Bone marrow (tissue), 2 donors: ENCODE data around the gene GHRHR.

Experiments
- DNase-seq, 2 donors: peaks; one replicate each; lab custom pipeline; 2025; lab: John Stamatoyannopoulos, UW

GHRHR gene

GRCh38 chr7:30985756-30986155, 22.0 kb downstream of the GHRHR start:
- DNase-seq = no peak

- DNase-seq = no peak
Measured at GRCh38 chr7:30986331-30986730, 22.6 kb downstream of the GHRHR start.

GRCh38 chr7:30986738-30987137, 23.0 kb downstream of the GHRHR start:
- DNase-seq = no peak

- DNase-seq = no peak
Measured at GRCh38 chr7:30987178-30987577, 23.4 kb downstream of the GHRHR start.

- DNase-seq = no peak
Measured at GRCh38 chr7:30987936-30988335, 24.2 kb downstream of the GHRHR start.

- no peak for DNase-seq
Measured at GRCh38 chr7:30988351-30989005, 24.7 kb downstream of the GHRHR start.

GRCh38 chr7:30989008-30989823, 25.5 kb downstream of the GHRHR start:
- DNase-seq = no peak

- no peak for DNase-seq
Measured at GRCh38 chr7:30989824-30990672, 26.3 kb downstream of the GHRHR start.

- DNase-seq = no peak
Measured at GRCh38 chr7:30990673-30991170, 27.0 kb downstream of the GHRHR start.

- DNase-seq = no peak
Measured at GRCh38 chr7:30992414-30992813, 28.7 kb downstream of the GHRHR start.

GRCh38 chr7:30994206-30995100, 30.7 kb downstream of the GHRHR start:
- DNase-seq = no peak

- DNase-seq = no peak
Measured at GRCh38 chr7:30995536-30995935, 31.8 kb downstream of the GHRHR start.

GRCh38 chr7:30996256-30996655, 32.5 kb downstream of the GHRHR start:
- DNase-seq = no peak

- DNase-seq = no peak
Measured at GRCh38 chr7:30996883-30997282, 33.1 kb downstream of the GHRHR start.

- no peak for DNase-seq
Measured at GRCh38 chr7:30997316-30997715, 33.6 kb downstream of the GHRHR start.

GRCh38 chr7:30998180-30998579, 34.4 kb downstream of the GHRHR start:
- DNase-seq = no peak

GRCh38 chr7:31000161-31000693, 36.5 kb downstream of the GHRHR start:
- no peak for DNase-seq

- DNase-seq = no peak
Measured at GRCh38 chr7:31000779-31001178, 37.0 kb downstream of the GHRHR start.

- no peak for DNase-seq
Measured at GRCh38 chr7:31002256-31002655, 38.5 kb downstream of the GHRHR start.

- no peak for DNase-seq
Measured at GRCh38 chr7:31003097-31003496, 39.3 kb downstream of the GHRHR start.

GRCh38 chr7:31003721-31004120, 40.0 kb downstream of the GHRHR start:
- DNase-seq = no peak
